ENCODE data around the gene JARID2.

DNA sequence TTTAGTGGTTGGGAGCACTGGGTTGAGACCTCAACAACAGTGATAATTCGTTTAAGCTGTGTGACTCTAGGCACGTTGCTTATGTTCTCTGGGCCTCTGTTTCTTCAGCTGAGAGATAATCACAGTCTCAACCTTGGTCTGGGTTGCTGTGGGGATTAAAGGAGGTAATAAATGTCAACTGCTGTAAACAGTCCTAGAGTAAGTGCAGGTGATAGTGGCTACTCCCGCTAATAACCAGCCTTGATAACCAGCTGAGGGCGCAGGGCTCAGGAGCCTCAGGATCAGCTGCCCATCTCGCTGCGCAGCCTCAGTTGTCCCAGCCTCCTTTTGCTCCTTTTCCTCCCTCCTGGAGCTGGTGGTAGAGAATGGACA lies 58.0 kb downstream of the JARID2 start:
- TF ChIP-seq CTCF (IDR thresholded peaks at IDR 0.05), result no peak
- no peak for TF ChIP-seq POLR2AphosphoS5 (IDR thresholded peaks at IDR 0.05; ENCODE audit: insufficient read depth in 1 of 2, low read depth in 1 of 2)
